ENCODE data around the gene SHC1.

Gene SHC1

GRCh38 chr1:154937085-154937987 is 33.2 kb downstream of the SHC1 start:
- TF ChIP-seq CTCF (conservative IDR thresholded peaks at IDR 0.05; ENCODE audit: low read depth, low read length), result peak; percentile 12
- DNase-seq (ENCODE audit: low read depth), result peak; percentile 86
- H3K4me3 ChIP-seq (ENCODE audit: low read length), result peak overlapping the region; percentile 64

- TF ChIP-seq CTCF (conservative IDR thresholded peaks at IDR 0.05; ENCODE audit: low read depth, low read length), result peak; percentile 38
- H3K4me3 ChIP-seq (ENCODE audit: low read length), result peak within 1 kb of the TSS; percentile 64
- DNase-seq (ENCODE audit: low read depth), result peak; percentile 84
Measured at GRCh38 chr1:154936555-154937084, 33.9 kb downstream of the SHC1 start, which contains the start of gene PMVK. PMVK (minus strand) TSS chr1:154936719; CDS start chr1:154936685, 34 bp downstream.

GRCh38 chr1:154935749-154936554 is 34.6 kb downstream of the SHC1 start:
- DNase-seq (ENCODE audit: low read depth), result no peak
- no peak for TF ChIP-seq CTCF (conservative IDR thresholded peaks at IDR 0.05; ENCODE audit: low read depth, low read length)
- H3K4me3 ChIP-seq (ENCODE audit: low read length), result peak overlapping the region; percentile 64

- no peak overlapping the region for H3K4me3 ChIP-seq (ENCODE audit: low read length)
- no peak for TF ChIP-seq CTCF (conservative IDR thresholded peaks at IDR 0.05; ENCODE audit: low read depth, low read length)
- no peak for DNase-seq (ENCODE audit: low read depth)
Measured at GRCh38 chr1:154934358-154934948, 36.1 kb downstream of the SHC1 start.

GRCh38 chr1:154931940-154932487 is 38.5 kb downstream of the SHC1 start:
- DNase-seq (ENCODE audit: low read depth), result no peak
- no peak for TF ChIP-seq CTCF (conservative IDR thresholded peaks at IDR 0.05; ENCODE audit: low read depth, low read length)

GRCh38 chr1:154926201-154926600 is 44.3 kb downstream of the SHC1 start:
- no peak for DNase-seq (ENCODE audit: low read depth)
- H3K4me3 ChIP-seq (ENCODE audit: low read length), result no peak overlapping the region
- TF ChIP-seq CTCF (conservative IDR thresholded peaks at IDR 0.05; ENCODE audit: low read depth, low read length), result no peak

More at GRCh38 chr1:154931940-154932487, 38.5 kb downstream of the SHC1 start:
- no peak overlapping the region for H3K4me3 ChIP-seq (ENCODE audit: low read length)
